Mucosa of descending colon (tissue), 3 donors: ENCODE results near the gene AADACL3. TPM values are rescaled to one million over a fixed set of nuclear protein-coding genes. Genes with fewer than 3 reads are reported as not detected.
"Not testable (repeated sequence)": the region's sequence is repeated elsewhere in the genome, so short reads cannot be mapped to it uniquely, and the experiment has no call there.

Experiments used
- ATAC-seq: fragments of 200-7000 bp; cut with Tn5 transposase; one replicate; pipeline ENCODE4 v1.9.1; 2020; ENCODE audit warnings: mild to moderate bottlenecking, moderate library complexity
- DNase-seq, 3 donors: peaks; one replicate each; pipeline ENCODE4 v3.0.0-alpha.2; 2020
- H3K36me3 ChIP-seq: fragments of 200-600 bp; one replicate; pipeline ENCODE4 v1.8.0; 2021; ENCODE audit warnings: low read depth, mild to moderate bottlenecking
- H3K4me1 ChIP-seq: fragments of 200-600 bp; one replicate; pipeline ENCODE4 v1.8.0; 2021; ENCODE audit warnings: low read depth, mild to moderate bottlenecking
- H3K4me3 ChIP-seq: fragments of 200-600 bp; one replicate; pipeline ENCODE4 v1.8.0; 2021; ENCODE audit warnings: mild to moderate bottlenecking
- H3K9me3 ChIP-seq: fragments of 200-600 bp; one replicate; pipeline ENCODE4 v1.8.0; 2021; ENCODE audit warnings: mild to moderate bottlenecking
- CTCF ChIP-seq: fragments of 200-600 bp; IDR thresholded peaks from one replicate; pipeline ENCODE4 v1.8.0; 2022; ENCODE audit warnings: antibody characterized with exemption, mild to moderate bottlenecking
- intact Hi-C, 2 donors: fragments of 100-400 bp; cut with DNase I in 1 of 2; cut with micrococcal nuclease in 1 of 2; formaldehyde crosslinking; loops; one replicate each; pipeline versions ENCODE4 v1.11.0 to v1.11.1; 2022; cut with DNase I, micrococcal nuclease
- total RNA-seq, 3 donors: library from RNA; stranded (reverse); fragmentation: NEBNext Ultra II Directional in 2 of 3; extraction: Animal tissue kit (Norgen Biotek cat#: 25700) in 2 of 3; gene quantifications; one replicate each; pipeline versions ENCODE4 v1.2.1 to v1.2.4, GENCODE V29; 2021 to 2023
- donor health status: DM: no; HTN: no; CAD: no; lungs with moderate emphysema.
- donor health status: DM: no; HTN: no; CAD: no.
- donor health status: DM: no; HTN: yes; CAD: no.

The AADACL3 gene
- total RNA-seq, 3 donors from 2014 or later = not detected

- TF ChIP-seq CTCF = no peak
- H3K4me3 ChIP-seq = no peak overlapping the region
- intact Hi-C loops = no loop called here
- H3K4me1 ChIP-seq = no peaks in the 10 kb centered on the region
- DNase-seq (no peak), ATAC-seq (no peak)
- no peaks in the 10 kb centered on the region for H3K36me3 ChIP-seq
- no peaks in the 10 kb centered on the region for H3K9me3 ChIP-seq
These were observed 6.2 kb upstream of the AADACL3 start for GRCh38 chr1:12709696-12710095.

GRCh38 chr1:12711536-12711935 is 4.4 kb upstream of the AADACL3 start:
- Histone ChIP-seq H3K4me3 (no peak overlapping the region), H3K4me1 (no peaks in the 10 kb centered on the region), H3K9me3 (no peaks in the 10 kb centered on the region), H3K36me3 (no peaks in the 10 kb centered on the region)
- TF ChIP-seq CTCF = no peak
- DNase-seq = no peak
- no peak for ATAC-seq
- intact Hi-C loops = no loop called here

- Histone ChIP-seq H3K9me3 (no peaks in the 10 kb centered on the region), H3K4me1 (no peaks in the 10 kb centered on the region), H3K4me3 (no peak overlapping the region), H3K36me3 (no peaks in the 10 kb centered on the region)
- DNase-seq (no peak), ATAC-seq (no peak)
- intact Hi-C loops = no loop called here
- no peak for TF ChIP-seq CTCF
These were observed 3.8 kb upstream of the AADACL3 start for GRCh38 chr1:12712076-12712475.

GRCh38 chr1:12712929-12713328 is 3.0 kb upstream of the AADACL3 start:
- Histone ChIP-seq H3K36me3 (no peaks in the 10 kb centered on the region), H3K4me1 (no peaks in the 10 kb centered on the region), H3K9me3 (no peaks in the 10 kb centered on the region), H3K4me3 (no peak overlapping the region)
- intact Hi-C loops = no loop called here
- ATAC-seq (no peak), DNase-seq (no peak)
- no peak for TF ChIP-seq CTCF

- H3K4me1 ChIP-seq, DNase-seq, H3K36me3 ChIP-seq, H3K9me3 ChIP-seq, ATAC-seq, H3K4me3 ChIP-seq, intact Hi-C loops: not testable (repeated sequence)
These were observed 2.3 kb upstream of the AADACL3 start for GRCh38 chr1:12713651-12714050.

GRCh38 chr1:12714710-12715475 is 1.0 kb upstream of the AADACL3 start:
- ATAC-seq (no peak), DNase-seq (no peak)
- Histone ChIP-seq H3K36me3 (no peaks in the 10 kb centered on the region), H3K4me3 (no peak overlapping the region), H3K4me1 (no peaks in the 10 kb centered on the region), H3K9me3 (no peaks in the 10 kb centered on the region)
- intact Hi-C loops = no loop called here
- TF ChIP-seq CTCF = no peak
